DND-41 (cell line): Measurements from ENCODE around the gene CALB2.

Experiments
- ATAC-seq: fragments of 200-7000 bp; cut with Tn5 transposase; 3 replicates; pipeline ENCODE4 v1.9.1; 2021; ENCODE audit warnings: low read depth; ENCODE audit not compliant: insufficient read depth
- DNase-seq: peaks from one replicate; pipeline ENCODE4 v3.0.0-alpha.2; 2020
- H2AFZ ChIP-seq: 2 replicates; pipeline ENCODE4 v1.6.0; 2012; ENCODE audit warnings: low read depth, low read length
- H3K27ac ChIP-seq: 2 replicates; pipeline ENCODE4 v1.5.1; 2012; ENCODE audit warnings: low read length, inconsistent platforms
- H3K27me3 ChIP-seq: fragments of 200-600 bp; sonication (generic); 2 replicates; pipeline ENCODE4 v1.6.0; 2012; ENCODE audit warnings: low read length, mild to moderate bottlenecking, inconsistent platforms; ENCODE audit not compliant: insufficient read depth, poor library complexity
- H3K36me3 ChIP-seq: 2 replicates; pipeline ENCODE4 v1.5.1; 2012; ENCODE audit warnings: low read length, inconsistent platforms; ENCODE audit not compliant: insufficient read depth
- H3K4me1 ChIP-seq: 2 replicates; pipeline ENCODE4 v1.5.1; 2012; ENCODE audit warnings: mild to moderate bottlenecking, low read length; ENCODE audit not compliant: insufficient read depth
- H3K4me2 ChIP-seq: 2 replicates; pipeline ENCODE4 v1.6.0; 2012; ENCODE audit warnings: mild to moderate bottlenecking, moderate library complexity, low read length, inconsistent platforms; ENCODE audit not compliant: insufficient read depth
- H3K4me3 ChIP-seq, 2 experiments: fragments of 200-600 bp in 1 of 2; shearing (Covaris generic) in 1 of 2; 2 replicates each; pipeline ENCODE4 v1.5.1; 2012 to 2016; ENCODE audit warnings: inconsistent platforms in 2 of 2, low read length in 2 of 2, mild to moderate bottlenecking in 2 of 2, low read depth in 1 of 2, moderate library complexity in 1 of 2
- H3K79me2 ChIP-seq: 2 replicates; pipeline ENCODE4 v1.6.0; 2012; ENCODE audit warnings: low read length, inconsistent platforms; ENCODE audit not compliant: insufficient read depth
- H3K9ac ChIP-seq: 2 replicates; pipeline ENCODE4 v1.6.0; 2012; ENCODE audit warnings: low read depth, mild to moderate bottlenecking, inconsistent platforms, low read length, moderate library complexity
- H3K9me3 ChIP-seq: 2 replicates; pipeline ENCODE4 v1.5.1; 2012; ENCODE audit warnings: low read length, moderate library complexity, mild to moderate bottlenecking, inconsistent platforms; ENCODE audit not compliant: insufficient read depth, severe bottlenecking
- H4K20me1 ChIP-seq: 2 replicates; pipeline ENCODE4 v1.6.0; 2012; ENCODE audit warnings: low read length; ENCODE audit not compliant: insufficient read depth
- EZH2 ChIP-seq: IDR thresholded peaks from 3 replicates; pipeline ENCODE4 v1.6.1; 2012; ENCODE audit warnings: borderline replicate concordance, low read depth, mild to moderate bottlenecking, moderate library complexity, low read length, inconsistent platforms; ENCODE audit not compliant: severe bottlenecking
- TF ChIP-seq, protein P1 (sequence below): IDR thresholded peaks from 2 replicates; pipeline ENCODE4 v1.5.1; 2012; ENCODE audit warnings: borderline replicate concordance, low read length, moderate library complexity, mild to moderate bottlenecking; ENCODE audit not compliant: poor library complexity, severe bottlenecking; ENCODE audit errors: extremely low read depth

The CALB2 gene

DNA sequence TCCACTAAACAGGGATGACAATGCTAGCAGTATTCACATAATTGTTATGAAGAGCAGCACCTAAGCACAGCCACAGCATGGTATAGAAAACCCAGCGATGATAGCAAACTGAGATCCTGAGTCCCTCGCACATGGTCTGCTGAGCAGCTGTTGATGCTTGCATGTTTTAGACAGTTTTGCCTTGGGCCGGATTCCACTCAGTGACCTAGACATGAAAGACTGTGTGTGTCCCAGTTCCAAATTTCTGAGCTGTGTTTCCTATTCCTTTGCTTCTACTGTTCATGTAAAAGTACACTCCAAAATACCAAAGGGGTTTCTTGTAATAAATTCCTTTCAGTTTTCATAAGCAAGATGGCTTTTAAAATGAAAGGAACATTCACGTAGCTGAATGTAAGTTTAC, 38.5 kb upstream of the CALB2 start:
- no peaks in the 10 kb centered on the region for H4K20me1 ChIP-seq
- H2AFZ ChIP-seq, result no peak overlapping the region
- H3K79me2 ChIP-seq, result no peaks in the 10 kb centered on the region
- H3K27me3 ChIP-seq, result peaks cover 2% of the 10 kb centered on the region
- no peaks in the 10 kb centered on the region for H3K9me3 ChIP-seq
- no peaks in the 10 kb centered on the region for H3K4me1 ChIP-seq
- H3K36me3 ChIP-seq, result no peaks in the 10 kb centered on the region
- H3K9ac ChIP-seq, result no peak overlapping the region
- no peak overlapping the region for H3K27ac ChIP-seq
- H3K4me3 ChIP-seq, result no peak overlapping the region
- DNase-seq, result no peak
- no peak overlapping the region for H3K4me2 ChIP-seq
- TF ChIP-seq, protein P1, sequence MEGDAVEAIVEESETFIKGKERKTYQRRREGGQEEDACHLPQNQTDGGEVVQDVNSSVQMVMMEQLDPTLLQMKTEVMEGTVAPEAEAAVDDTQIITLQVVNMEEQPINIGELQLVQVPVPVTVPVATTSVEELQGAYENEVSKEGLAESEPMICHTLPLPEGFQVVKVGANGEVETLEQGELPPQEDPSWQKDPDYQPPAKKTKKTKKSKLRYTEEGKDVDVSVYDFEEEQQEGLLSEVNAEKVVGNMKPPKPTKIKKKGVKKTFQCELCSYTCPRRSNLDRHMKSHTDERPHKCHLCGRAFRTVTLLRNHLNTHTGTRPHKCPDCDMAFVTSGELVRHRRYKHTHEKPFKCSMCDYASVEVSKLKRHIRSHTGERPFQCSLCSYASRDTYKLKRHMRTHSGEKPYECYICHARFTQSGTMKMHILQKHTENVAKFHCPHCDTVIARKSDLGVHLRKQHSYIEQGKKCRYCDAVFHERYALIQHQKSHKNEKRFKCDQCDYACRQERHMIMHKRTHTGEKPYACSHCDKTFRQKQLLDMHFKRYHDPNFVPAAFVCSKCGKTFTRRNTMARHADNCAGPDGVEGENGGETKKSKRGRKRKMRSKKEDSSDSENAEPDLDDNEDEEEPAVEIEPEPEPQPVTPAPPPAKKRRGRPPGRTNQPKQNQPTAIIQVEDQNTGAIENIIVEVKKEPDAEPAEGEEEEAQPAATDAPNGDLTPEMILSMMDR, result no peak
- no peak for TF ChIP-seq EZH2
- ATAC-seq, result no peak

DNA sequence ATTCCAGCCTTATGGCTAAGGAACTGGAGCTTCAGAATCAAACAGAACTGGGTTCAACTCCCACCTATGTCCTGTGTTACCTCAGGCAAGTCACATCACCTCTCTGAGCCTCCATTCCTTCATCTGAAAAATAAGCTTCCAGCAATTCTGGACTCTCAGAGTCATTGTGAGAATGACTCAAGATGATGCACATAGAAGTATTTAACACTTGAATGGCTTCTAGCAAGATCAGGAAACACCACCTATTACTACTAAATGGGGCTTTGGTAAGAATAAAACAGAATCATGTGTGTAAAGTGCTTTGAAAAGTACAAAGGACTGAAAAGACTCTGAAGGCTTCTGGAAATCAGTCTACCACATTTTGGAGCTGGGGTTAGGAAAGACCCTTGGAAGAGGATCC, 30.8 kb upstream of the CALB2 start:
- H4K20me1 ChIP-seq, result no peaks in the 10 kb centered on the region
- no peak overlapping the region for H3K9ac ChIP-seq
- H3K36me3 ChIP-seq, result no peaks in the 10 kb centered on the region
- no peak overlapping the region for H3K4me3 ChIP-seq
- no peaks in the 10 kb centered on the region for H3K9me3 ChIP-seq
- TF ChIP-seq, protein P1, result no peak
- no peak for TF ChIP-seq EZH2
- DNase-seq, result no peak
- H3K27ac ChIP-seq, result no peak overlapping the region
- H3K79me2 ChIP-seq, result no peaks in the 10 kb centered on the region
- no peak overlapping the region for H2AFZ ChIP-seq
- no peak for ATAC-seq
- no peaks in the 10 kb centered on the region for H3K4me1 ChIP-seq
- H3K27me3 ChIP-seq, result no peaks in the 10 kb centered on the region
- no peak overlapping the region for H3K4me2 ChIP-seq

DNA sequence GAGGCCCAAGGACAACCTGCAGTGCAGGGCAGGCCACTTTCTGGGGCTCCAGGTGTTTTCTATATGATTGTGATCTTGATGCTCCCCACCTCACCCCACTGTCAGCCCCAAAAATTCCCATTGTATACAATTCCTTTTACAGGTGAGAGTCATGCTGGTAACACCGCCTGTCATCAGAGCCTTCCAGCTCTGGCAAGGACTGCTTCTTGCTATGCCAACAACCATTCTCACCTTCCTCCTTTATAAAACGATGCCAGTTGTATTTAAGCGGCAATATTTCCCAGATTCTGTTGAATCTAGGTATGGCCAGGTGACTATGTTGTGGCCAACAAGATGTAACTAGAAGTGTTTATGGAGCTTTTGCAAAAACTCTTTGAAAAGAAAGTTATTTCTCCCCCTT, 30.4 kb upstream of the CALB2 start:
- TF ChIP-seq EZH2, result no peak
- TF ChIP-seq, protein P1, result no peak
- H3K79me2 ChIP-seq, result no peaks in the 10 kb centered on the region
- H3K36me3 ChIP-seq, result no peaks in the 10 kb centered on the region
- no peak overlapping the region for H3K27ac ChIP-seq
- H4K20me1 ChIP-seq, result no peaks in the 10 kb centered on the region
- no peak for DNase-seq
- no peaks in the 10 kb centered on the region for H3K27me3 ChIP-seq
- H3K4me1 ChIP-seq, result no peaks in the 10 kb centered on the region
- no peak overlapping the region for H3K9ac ChIP-seq
- no peak overlapping the region for H2AFZ ChIP-seq
- H3K4me3 ChIP-seq, result no peak overlapping the region
- ATAC-seq, result no peak
- H3K9me3 ChIP-seq, result no peaks in the 10 kb centered on the region
- no peak overlapping the region for H3K4me2 ChIP-seq

DNA sequence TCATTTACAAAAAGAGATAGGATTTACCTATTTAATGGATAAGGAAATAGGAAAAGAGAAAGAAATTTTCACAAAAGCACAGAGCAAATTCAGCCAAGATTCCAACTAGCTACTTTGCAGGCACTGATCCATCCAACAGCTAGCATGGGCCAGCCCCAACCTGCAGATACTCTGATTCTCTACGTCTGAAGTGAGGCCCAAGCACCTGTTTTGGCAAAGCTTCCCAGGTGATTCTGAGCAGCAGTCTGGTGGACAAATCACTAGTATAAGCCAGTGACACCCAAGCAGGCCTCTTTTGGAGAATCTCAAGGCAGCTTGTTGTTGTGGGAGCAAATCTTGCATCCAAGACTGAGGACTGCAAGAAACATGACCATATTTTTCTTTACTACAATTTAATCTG, 20.9 kb upstream of the CALB2 start:
- Histone ChIP-seq H2AFZ (no peak overlapping the region), H3K4me3 (no peak overlapping the region), H3K4me2 (no peak overlapping the region), H3K9ac (no peak overlapping the region), H3K36me3 (no peaks in the 10 kb centered on the region), H4K20me1 (no peaks in the 10 kb centered on the region), H3K27ac (no peak overlapping the region), H3K4me1 (no peaks in the 10 kb centered on the region), H3K27me3 (no peaks in the 10 kb centered on the region), H3K79me2 (no peaks in the 10 kb centered on the region), H3K9me3 (no peaks in the 10 kb centered on the region)
- DNase-seq (no peak), ATAC-seq (no peak)
- no peak for TF ChIP-seq EZH2
- TF ChIP-seq, protein P1, result no peak
